ENCODE data around the gene SH2B2.

GRCh38 chr7:102283477-102284189 is 3.0 kb upstream of the SH2B2 start:
- TF ChIP-seq, protein P1, sequence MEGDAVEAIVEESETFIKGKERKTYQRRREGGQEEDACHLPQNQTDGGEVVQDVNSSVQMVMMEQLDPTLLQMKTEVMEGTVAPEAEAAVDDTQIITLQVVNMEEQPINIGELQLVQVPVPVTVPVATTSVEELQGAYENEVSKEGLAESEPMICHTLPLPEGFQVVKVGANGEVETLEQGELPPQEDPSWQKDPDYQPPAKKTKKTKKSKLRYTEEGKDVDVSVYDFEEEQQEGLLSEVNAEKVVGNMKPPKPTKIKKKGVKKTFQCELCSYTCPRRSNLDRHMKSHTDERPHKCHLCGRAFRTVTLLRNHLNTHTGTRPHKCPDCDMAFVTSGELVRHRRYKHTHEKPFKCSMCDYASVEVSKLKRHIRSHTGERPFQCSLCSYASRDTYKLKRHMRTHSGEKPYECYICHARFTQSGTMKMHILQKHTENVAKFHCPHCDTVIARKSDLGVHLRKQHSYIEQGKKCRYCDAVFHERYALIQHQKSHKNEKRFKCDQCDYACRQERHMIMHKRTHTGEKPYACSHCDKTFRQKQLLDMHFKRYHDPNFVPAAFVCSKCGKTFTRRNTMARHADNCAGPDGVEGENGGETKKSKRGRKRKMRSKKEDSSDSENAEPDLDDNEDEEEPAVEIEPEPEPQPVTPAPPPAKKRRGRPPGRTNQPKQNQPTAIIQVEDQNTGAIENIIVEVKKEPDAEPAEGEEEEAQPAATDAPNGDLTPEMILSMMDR (IDR thresholded peaks at IDR 0.05) = no peak
- no peak for TF ChIP-seq POLR2A (IDR thresholded peaks at IDR 0.05)
